Mesenchymal stem cell (in vitro differentiated cells and primary cell): ENCODE data around the gene RHBDF2.

ENCODE experiments used
- DNase-seq: peaks from one replicate; pipeline ENCODE4 v3.0.0-alpha.2; 2013
- H2AFZ ChIP-seq: one replicate; pipeline ENCODE4 v1.6.1; 2013; ENCODE audit warnings: low read depth, mild to moderate bottlenecking, control low read depth, inconsistent platforms, low read length, moderate library complexity
- H2AK5ac ChIP-seq: 2 replicates; pipeline ENCODE4 v1.6.1; 2013; ENCODE audit warnings: low read length, moderate library complexity, mild to moderate bottlenecking, inconsistent platforms; ENCODE audit not compliant: severe bottlenecking
- H2BK120ac ChIP-seq: one replicate; pipeline ENCODE4 v1.6.1; 2013; ENCODE audit warnings: low read depth, mild to moderate bottlenecking, inconsistent platforms, low read length, moderate library complexity
- H2BK12ac ChIP-seq, 2 experiments: one replicate each; pipeline ENCODE4 v1.6.1; 2013; ENCODE audit warnings: inconsistent platforms in 2 of 2, low read length in 2 of 2, mild to moderate bottlenecking in 2 of 2, moderate library complexity in 2 of 2, control low read depth in 1 of 2
- H2BK15ac ChIP-seq: one replicate; pipeline ENCODE4 v1.6.1; 2013; ENCODE audit warnings: mild to moderate bottlenecking, low read depth, inconsistent platforms; ENCODE audit not compliant: poor library complexity, severe bottlenecking
- H2BK5ac ChIP-seq: 2 replicates; pipeline ENCODE4 v1.6.1; 2013; ENCODE audit warnings: low read depth, mild to moderate bottlenecking, low read length, control low read depth, inconsistent platforms; ENCODE audit not compliant: poor library complexity, severe bottlenecking
- H3K14ac ChIP-seq, 2 experiments: one replicate each; pipeline ENCODE4 v1.6.1; 2013; ENCODE audit warnings: inconsistent platforms in 2 of 2, low read length in 2 of 2, control low read depth in 1 of 2, mild to moderate bottlenecking in 1 of 2, moderate library complexity in 1 of 2
- H3K18ac ChIP-seq, 2 experiments: one replicate each; pipeline ENCODE4 v1.6.1; 2013; ENCODE audit warnings: inconsistent platforms in 2 of 2, low read length in 2 of 2, control low read depth in 1 of 2, low read depth in 1 of 2, mild to moderate bottlenecking in 1 of 2
- H3K23ac ChIP-seq, 2 experiments: one replicate each; pipeline ENCODE4 v1.6.1; 2013; ENCODE audit warnings: inconsistent platforms in 2 of 2, low read length in 2 of 2, mild to moderate bottlenecking in 2 of 2, moderate library complexity in 2 of 2, control low read depth in 1 of 2
- H3K27ac ChIP-seq: 2 replicates; pipeline ENCODE4 v1.5.1; 2013; ENCODE audit warnings: mild to moderate bottlenecking, moderate library complexity, low read length, control low read depth, inconsistent platforms; ENCODE audit not compliant: poor library complexity, severe bottlenecking
- H3K27me3 ChIP-seq, 2 experiments: 2 replicates each; pipeline versions ENCODE4 v1.6.1 to v1.7.0; 2013; ENCODE audit warnings: low read length in 2 of 2, mild to moderate bottlenecking in 2 of 2, moderate library complexity in 2 of 2, control low read depth in 1 of 2, inconsistent platforms in 1 of 2; ENCODE audit not compliant: control insufficient read depth in 1 of 2, insufficient read depth in 1 of 2
- H3K36me3 ChIP-seq, 2 experiments: 2 replicates each; pipeline versions ENCODE4 v1.6.1 to v1.7.0; 2013; ENCODE audit warnings: low read length in 2 of 2, control low read depth in 1 of 2, inconsistent platforms in 1 of 2, low read depth in 1 of 2, mild to moderate bottlenecking in 1 of 2; ENCODE audit not compliant: insufficient read depth in 2 of 2, control insufficient read depth in 1 of 2
- H3K4ac ChIP-seq, 2 experiments: one replicate each; pipeline ENCODE4 v1.6.1; 2013; ENCODE audit warnings: inconsistent platforms in 2 of 2, low read length in 2 of 2, mild to moderate bottlenecking in 2 of 2, moderate library complexity in 2 of 2, control low read depth in 1 of 2, low read depth in 1 of 2
- H3K4me1 ChIP-seq: 2 replicates; pipeline ENCODE4 v1.6.1; 2013; ENCODE audit warnings: low read depth, low read length, control low read depth; ENCODE audit not compliant: control insufficient read depth, insufficient read depth
- H3K4me2 ChIP-seq: 2 replicates; pipeline ENCODE4 v1.6.1; 2013; ENCODE audit warnings: low read length, mild to moderate bottlenecking, inconsistent platforms; ENCODE audit not compliant: poor library complexity, severe bottlenecking
- H3K4me3 ChIP-seq, 2 experiments: 2 replicates each; pipeline versions ENCODE4 v1.5.1 to v1.7.0; 2013; ENCODE audit warnings: low read length in 2 of 2, mild to moderate bottlenecking in 2 of 2, control low read depth in 1 of 2, low read depth in 1 of 2; ENCODE audit not compliant: insufficient read depth in 1 of 2
- H3K79me1 ChIP-seq: replicated peaks from 2 replicates; pipeline ENCODE4 v1.6.1; 2013; ENCODE audit warnings: mild to moderate bottlenecking, control low read depth, low read length, inconsistent platforms; ENCODE audit not compliant: poor library complexity, severe bottlenecking
- H3K9ac ChIP-seq: 2 replicates; pipeline ENCODE4 v1.7.0; 2013; ENCODE audit warnings: mild to moderate bottlenecking, low read length, moderate library complexity
- H3K9me3 ChIP-seq: 2 replicates; pipeline ENCODE4 v1.7.0; 2013; ENCODE audit warnings: mild to moderate bottlenecking, low read length; ENCODE audit not compliant: control insufficient read depth
- H4K8ac ChIP-seq: one replicate; pipeline ENCODE4 v1.6.1; 2013; ENCODE audit warnings: inconsistent platforms, mild to moderate bottlenecking, low read length, moderate library complexity
- H4K91ac ChIP-seq: one replicate; pipeline ENCODE4 v1.6.1; 2013; ENCODE audit warnings: mild to moderate bottlenecking, low read length, inconsistent platforms
- WGBS: methylation state at CpG from one replicate; pipeline ENCODE4 v1.1.7; 2013; ENCODE audit warnings: mixed read lengths; 5-methylcytosine and 5-hydroxymethylcytosine counted together

RHBDF2 gene

DNA sequence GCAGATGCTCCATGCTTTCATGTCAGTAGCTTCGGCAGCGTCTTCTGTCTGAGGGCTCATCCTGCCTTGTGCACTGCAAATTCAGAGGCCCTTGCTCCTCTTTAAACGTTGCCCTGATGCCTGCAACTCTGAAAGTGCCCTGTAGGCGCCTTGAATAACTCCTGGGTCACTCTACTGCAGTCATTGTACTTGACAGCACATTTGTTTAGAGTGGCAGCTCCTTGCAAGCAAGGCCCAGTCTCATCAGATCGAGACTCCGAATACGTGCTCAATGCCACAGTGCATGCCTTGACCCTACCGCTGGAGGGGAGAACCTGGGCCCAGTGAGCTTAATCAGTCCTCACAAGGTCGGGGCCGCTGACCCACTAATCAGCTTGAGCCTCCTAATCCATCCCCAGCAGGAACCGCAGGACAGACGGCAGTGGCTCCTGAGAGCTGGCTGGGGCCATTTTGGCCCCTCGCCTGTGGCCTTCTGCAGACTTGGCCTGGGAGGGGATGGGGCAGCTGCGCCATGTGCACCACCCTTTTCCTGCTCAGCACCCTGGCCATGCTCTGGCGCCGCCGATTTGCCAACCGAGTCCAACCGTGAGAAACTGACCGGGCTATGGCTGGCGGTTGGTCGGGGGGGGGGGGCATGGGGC, 38.5 kb upstream of the RHBDF2 start, which contains the start of gene PRCD:
Gene PRCD (plus strand): TSS at position 414 of the 641 bp plus-strand sequence. CDS start 98 bp downstream, at position 512.
- Histone ChIP-seq H4K91ac (peak within 1 kb of the TSS; percentile 97), H2AFZ (no peak within 1 kb of the TSS)
- 91% methylated on average over 21 of the region's 22 CpGs for WGBS

DNA sequence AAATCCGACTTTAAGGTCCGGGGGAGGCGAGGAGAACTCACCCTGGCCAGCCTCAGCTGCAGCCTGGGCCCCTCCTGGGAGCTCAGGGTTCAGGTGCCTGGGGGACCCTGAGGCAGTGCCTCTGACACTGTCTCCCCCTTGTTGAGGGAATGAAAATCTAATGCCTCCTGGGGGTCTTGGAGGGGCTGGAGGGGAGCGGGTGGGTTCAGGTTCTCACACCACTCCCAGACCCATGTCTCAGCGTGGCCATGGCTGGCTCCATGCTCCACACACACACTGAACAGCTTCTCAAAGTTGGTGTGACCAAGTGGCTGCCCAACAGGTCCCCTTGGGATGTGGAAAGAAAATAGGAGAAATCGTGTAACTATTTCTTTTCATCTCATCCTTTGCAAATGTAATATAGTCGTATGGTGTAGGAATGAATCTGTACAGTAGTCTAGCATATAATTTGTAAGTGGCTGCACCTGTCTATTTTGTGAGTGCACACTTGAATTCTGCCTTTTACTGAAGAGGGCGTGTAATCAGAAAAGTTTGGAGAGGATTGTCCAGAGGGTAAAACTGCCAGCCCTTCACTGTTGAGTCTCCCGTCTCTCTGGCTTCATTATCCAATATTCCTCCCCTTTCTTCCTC, 37.8 kb upstream of the RHBDF2 start:
- no peaks in the 10 kb centered on the region for H3K9me3 ChIP-seq
- peak overlapping the region; percentile 97 for H4K91ac ChIP-seq
- no peak overlapping the region for H3K4me2 ChIP-seq
- no peak overlapping the region for H3K27ac ChIP-seq
- H3K36me3 ChIP-seq = peaks cover 2 to 10% of the 10 kb centered on the region in 2 experiments
- WGBS = 88% methylated on average over 7 of the region's 9 CpGs
- peaks cover 37% of the 10 kb centered on the region for H3K4me1 ChIP-seq
- H2BK5ac ChIP-seq = no peak overlapping the region
- no peak overlapping the region for H2AFZ ChIP-seq
- H3K9ac ChIP-seq = peak overlapping the region; percentile 75
- no peak overlapping the region for H3K23ac ChIP-seq
- peaks cover 0 to 6% of the 10 kb centered on the region in 2 experiments for H3K27me3 ChIP-seq
- H3K4ac ChIP-seq = peak overlapping the region; percentile 95 to 97
- peak overlapping the region; percentile 44 for H2BK15ac ChIP-seq
- H3K79me1 ChIP-seq = no peaks in the 10 kb centered on the region
- peak overlapping the region in 1 of 2 experiments; percentile 64 for H3K4me3 ChIP-seq
- H2AK5ac ChIP-seq = peak overlapping the region; percentile 28
- DNase-seq = no peak
- H2BK120ac ChIP-seq = peak overlapping the region; percentile 99
- H4K8ac ChIP-seq = no peak overlapping the region
- H3K18ac ChIP-seq = peak overlapping the region; percentile 95 to 99
- peak overlapping the region; percentile 80 for H2BK12ac ChIP-seq
- H3K14ac ChIP-seq = no peak overlapping the region

More for the DNA sequence above, 38.5 kb upstream of the RHBDF2 start, which contains the start of gene PRCD:
- Histone ChIP-seq H3K23ac (peak within 1 kb of the TSS in 1 of 2 experiments; percentile 57), H3K9ac (peak within 1 kb of the TSS; percentile 77), H3K27me3 (peaks cover 0 to 6% of the 10 kb centered on the region in 2 experiments), H3K4me3 (peak within 1 kb of the TSS; percentile 32 to 75), H4K8ac (peak within 1 kb of the TSS; percentile 49), H3K9me3 (no peaks in the 10 kb centered on the region), H3K18ac (peak within 1 kb of the TSS; percentile 95 to 99), H2BK5ac (no peak within 1 kb of the TSS), H2BK15ac (peak within 1 kb of the TSS; percentile 73), H2BK12ac (peak within 1 kb of the TSS; percentile 80 to 88), H3K14ac (peak within 1 kb of the TSS in 1 of 2 experiments; percentile 92), H3K4me2 (peak within 1 kb of the TSS; percentile 80), H3K36me3 (peaks cover 2 to 8% of the 10 kb centered on the region in 2 experiments), H3K27ac (peak within 1 kb of the TSS; percentile 65), H3K79me1 (no peaks in the 10 kb centered on the region), H3K4me1 (peaks cover 44% of the 10 kb centered on the region), H2AK5ac (peak within 1 kb of the TSS; percentile 28), H3K4ac (peak within 1 kb of the TSS; percentile 95 to 97), H2BK120ac (peak within 1 kb of the TSS; percentile 99)
- peak; percentile 34 for DNase-seq

DNA sequence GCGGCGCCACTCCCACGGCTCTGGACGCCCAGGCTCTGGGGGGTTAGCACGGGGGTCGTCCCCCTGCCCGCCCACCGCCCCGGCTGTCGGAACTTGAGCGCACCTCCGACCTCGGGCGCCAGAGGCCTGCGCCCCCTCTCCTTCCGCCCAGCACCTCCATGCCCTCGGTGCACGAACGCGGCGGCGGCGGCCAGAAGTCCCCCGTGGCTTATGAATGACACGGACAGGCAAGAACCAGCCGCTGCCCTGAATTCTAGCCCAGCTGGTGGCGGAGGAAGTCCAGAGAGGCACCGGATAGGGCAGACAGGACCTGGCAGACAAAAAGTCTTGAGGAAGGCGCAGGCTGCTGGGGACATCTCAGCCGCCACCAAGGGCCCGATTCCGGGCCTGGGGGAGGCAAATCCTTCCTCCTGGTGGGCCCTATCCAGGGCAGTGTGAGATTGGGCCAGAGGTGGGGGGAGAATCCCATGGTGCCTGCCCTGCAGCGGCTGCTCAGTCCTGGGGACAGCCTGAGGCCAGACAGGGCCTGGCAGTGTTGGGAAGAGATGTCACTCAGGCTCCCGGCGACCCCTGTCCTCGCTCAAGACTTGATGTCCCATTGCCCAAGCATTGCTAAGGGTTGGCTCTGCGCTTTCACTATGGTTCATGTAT, 37.2 kb upstream of the RHBDF2 start:
- DNase-seq = peak; percentile 65
- Histone ChIP-seq H2AFZ (no peak overlapping the region), H3K4me1 (peaks cover 32% of the 10 kb centered on the region), H3K79me1 (no peaks in the 10 kb centered on the region), H3K4ac (peak overlapping the region; percentile 95 to 97), H3K27ac (no peak overlapping the region), H3K23ac (peak overlapping the region in 1 of 2 experiments; percentile 84), H3K14ac (peak overlapping the region; percentile 2 to 99), H3K4me2 (peak overlapping the region; percentile 88), H4K8ac (peak overlapping the region; percentile 92), H3K27me3 (peaks cover 0 to 6% of the 10 kb centered on the region in 2 experiments), H3K9ac (peak overlapping the region; percentile 75), H2BK12ac (peak overlapping the region; percentile 2 to 93), H3K9me3 (no peaks in the 10 kb centered on the region), H2BK15ac (peak overlapping the region; percentile 97), H2BK120ac (peak overlapping the region; percentile 99), H2BK5ac (no peak overlapping the region), H2AK5ac (peak overlapping the region; percentile 51), H3K36me3 (peaks cover 2 to 11% of the 10 kb centered on the region in 2 experiments), H4K91ac (peak overlapping the region; percentile 97), H3K18ac (peak overlapping the region; percentile 95 to 99), H3K4me3 (peak overlapping the region; percentile 61 to 64)
- 12% methylated on average over 35 of the region's 37 CpGs for WGBS
